ENCODE measurements around the gene EFNA1.

GRCh38 chr1:155167166-155168104 lies 39.8 kb downstream of the EFNA1 start:
- TF ChIP-seq CTCF (conservative IDR thresholded peaks at IDR 0.05; ENCODE audit: low read length) (peak; percentile 92), EZH2phosphoT487 (IDR thresholded peaks at IDR 0.05; ENCODE audit: borderline replicate concordance) (no peak)
